ENCODE results near the gene ADGRG7.

GRCh38 chr3:100702082-100702979 lies 92.9 kb downstream of the ADGRG7 start:
- TF ChIP-seq CTCF (conservative IDR thresholded peaks at IDR 0.05; ENCODE audit: low read length), result no peak
- no peak for TF ChIP-seq EZH2phosphoT487 (IDR thresholded peaks at IDR 0.05; ENCODE audit: borderline replicate concordance, low read depth, low read length)

Measured in OCI-LY7 (cell line).